HG02642 (cell line): ENCODE results near the gene ACVR2B.

ENCODE experiments used
- ATAC-seq: cut with Tn5 transposase; IDR thresholded peaks from one replicate; pipeline ENCODE4 v1.9.1; 2021; ENCODE audit warnings: mild to moderate bottlenecking; ENCODE audit not compliant: unreplicated experiment, poor library complexity

Gene ACVR2B

GRCh38 chr3:38522002-38522401 is 68.3 kb downstream of the ACVR2B start:
- no peak for ATAC-seq

DNA sequence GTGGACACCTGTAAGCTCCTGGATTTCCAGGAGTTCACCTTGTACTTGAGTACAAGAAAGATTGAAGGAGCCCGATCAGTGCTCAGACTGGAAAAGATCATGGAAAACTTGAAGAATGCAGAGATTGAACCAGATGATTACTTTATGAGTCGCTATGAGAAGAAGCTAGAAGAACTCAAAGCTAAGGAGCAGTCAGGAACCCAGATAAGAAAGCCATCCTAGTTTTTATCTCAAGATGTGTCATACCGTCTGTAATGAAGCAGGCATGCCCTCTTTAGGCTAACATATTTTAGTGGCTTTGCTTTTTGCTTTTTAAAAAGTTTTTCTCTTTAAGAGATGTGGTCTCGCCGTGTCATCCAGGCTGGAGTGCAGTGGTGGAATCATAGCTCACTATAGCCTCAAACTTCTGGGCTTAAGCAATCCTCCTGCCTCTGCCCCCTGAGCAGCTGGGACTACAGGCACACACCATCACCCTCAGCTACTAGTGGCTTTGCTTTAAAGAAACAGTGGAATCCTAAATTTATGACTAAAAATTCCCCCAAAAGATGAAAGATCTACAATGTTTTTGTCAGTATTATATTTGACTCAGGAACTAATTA is 70.5 kb downstream of the ACVR2B start:
- ATAC-seq: no peak

GRCh38 chr3:38526792-38527191 is 73.1 kb downstream of the ACVR2B start:
- ATAC-seq: no peak

- no peak for ATAC-seq
Observed at GRCh38 chr3:38528457-38528856, 74.8 kb downstream of the ACVR2B start.

- no peak for ATAC-seq
Observed at GRCh38 chr3:38532529-38532928, 78.8 kb downstream of the ACVR2B start.

DNA sequence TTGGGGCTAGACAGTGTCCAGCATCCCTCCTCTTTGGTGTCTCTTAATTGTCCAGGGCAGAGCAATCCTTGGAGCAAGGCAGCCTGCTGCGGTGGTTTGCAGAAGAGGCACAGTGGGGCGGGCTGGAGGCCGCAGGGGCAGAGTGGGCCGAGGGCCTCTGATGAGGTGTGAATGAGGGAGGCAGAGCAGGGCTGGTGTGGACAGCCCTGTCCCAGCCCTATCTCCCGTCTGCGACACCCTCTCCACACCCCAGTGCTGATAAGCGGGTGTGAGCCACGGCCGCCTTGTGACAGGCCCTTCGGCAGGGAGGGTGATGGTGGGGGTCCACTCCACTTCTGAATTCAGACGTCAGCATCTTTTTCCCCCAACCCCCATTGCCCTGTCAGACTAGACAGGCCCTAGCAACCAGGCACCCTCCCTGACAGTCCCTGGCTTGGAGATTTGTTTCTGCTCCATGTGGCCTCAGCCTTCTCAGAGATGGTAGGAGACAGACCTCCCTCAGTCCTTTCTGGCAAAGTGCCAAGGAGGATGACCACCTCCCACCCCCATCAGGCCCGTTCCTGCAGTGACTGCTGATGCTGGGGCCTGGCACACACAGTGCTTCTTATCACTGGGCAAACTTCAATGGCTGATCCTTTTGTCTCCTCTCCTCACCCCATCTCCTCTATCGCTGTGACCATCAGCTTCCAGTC is 79.7 kb downstream of the ACVR2B start:
- ATAC-seq: no peak

GRCh38 chr3:38534180-38534579 is 80.5 kb downstream of the ACVR2B start:
- ATAC-seq: no peak

DNA sequence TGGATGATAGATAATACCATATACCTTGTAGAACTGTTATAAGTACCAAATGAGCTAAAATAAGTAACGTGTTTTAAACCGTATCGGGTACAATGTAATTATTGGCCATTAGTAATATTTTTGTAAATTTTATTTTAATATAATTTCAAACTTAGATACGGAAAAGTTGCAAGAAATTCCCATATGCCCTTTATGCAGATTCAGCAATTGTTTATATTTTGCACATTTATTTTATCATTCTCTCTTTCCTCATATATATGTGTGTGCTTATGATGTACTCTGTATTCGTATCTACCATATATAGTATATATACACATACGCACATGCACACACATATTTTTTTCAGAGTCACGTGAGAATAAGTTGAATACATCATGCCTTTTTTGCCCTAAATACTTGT is 80.9 kb downstream of the ACVR2B start:
- ATAC-seq: no peak

- ATAC-seq: no peak
Observed at GRCh38 chr3:38536671-38537070, 83.0 kb downstream of the ACVR2B start.

GRCh38 chr3:38538773-38539353 is 85.2 kb downstream of the ACVR2B start:
- ATAC-seq: no peak

DNA sequence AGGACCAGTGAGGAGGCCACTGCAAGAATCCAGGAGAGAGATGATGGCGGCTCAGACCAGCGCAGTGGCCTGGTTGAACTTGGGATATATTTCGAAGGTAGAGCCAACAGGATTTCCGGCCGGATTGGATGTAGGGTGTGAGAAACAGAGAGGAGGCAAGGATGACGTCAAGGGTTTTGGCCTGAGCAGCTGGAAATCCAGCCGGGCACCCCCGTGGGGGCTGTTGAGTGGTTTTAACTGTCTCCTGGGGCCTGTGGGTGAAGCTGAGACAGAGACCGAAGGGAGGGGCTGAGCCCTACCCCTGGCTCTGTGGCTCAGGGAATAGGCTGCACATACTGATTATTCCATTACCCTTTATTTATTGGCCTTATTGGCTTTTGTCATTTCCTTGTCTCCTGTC is 88.1 kb downstream of the ACVR2B start:
- no peak for ATAC-seq
